OCI-LY3 (cell line): ENCODE results near the gene SRGN.

Experiments used
- H2AFZ ChIP-seq: fragments of 200-600, 300-600 bp; shearing (Covaris generic); 2 replicates; pipeline ENCODE4 v1.6.0; 2014; ENCODE audit warnings: antibody characterized with exemption, low read depth, low read length
- H3K27ac ChIP-seq: fragments of 200-600, 300-600 bp; sonication (generic); 2 replicates; pipeline ENCODE4 v1.5.1; 2014; ENCODE audit warnings: mild to moderate bottlenecking, low read length, moderate library complexity, mixed read lengths
- H3K27me3 ChIP-seq: fragments of 200-600, 300-600 bp; sonication (generic); 2 replicates; pipeline ENCODE4 v1.6.1; 2014; ENCODE audit warnings: low read depth, low read length, mixed read lengths
- H3K36me3 ChIP-seq: fragments of 200-600, 300-600 bp; sonication (generic); replicated peaks from 2 replicates; pipeline ENCODE3; 2014; ENCODE audit warnings: low read depth, low read length, mixed read lengths
- H3K4me1 ChIP-seq: fragments of 300-600, 200-600 bp; sonication (generic); 2 replicates; pipeline ENCODE4 v1.6.1; 2014; ENCODE audit warnings: low read length, mixed read lengths
- H3K4me2 ChIP-seq: fragments of 200-600, 300-600 bp; sonication (generic); 2 replicates; pipeline ENCODE4 v1.6.1; 2014; ENCODE audit warnings: low read length, mixed read lengths
- H3K4me3 ChIP-seq: fragments of 300-600, 200-600 bp; sonication (generic); 2 replicates; pipeline ENCODE4 v1.5.1; 2014; ENCODE audit warnings: antibody characterized with exemption, mild to moderate bottlenecking, low read length, moderate library complexity
- H3K79me2 ChIP-seq: fragments of 300-600, 200-600 bp; shearing (Covaris generic); 2 replicates; pipeline ENCODE4 v1.6.1; 2014; ENCODE audit warnings: mild to moderate bottlenecking, low read length, mixed read lengths
- H3K9ac ChIP-seq: fragments of 300-600, 200-600 bp; shearing (Covaris generic); 2 replicates; pipeline ENCODE4 v1.6.0; 2014; ENCODE audit warnings: mild to moderate bottlenecking, low read length, moderate library complexity
- H3K9me3 ChIP-seq: fragments of 200-600, 300-600 bp; shearing (Covaris generic); 2 replicates; pipeline ENCODE4 v1.6.1; 2014; ENCODE audit warnings: low read length, mixed read lengths; ENCODE audit not compliant: insufficient read depth
- H4K20me1 ChIP-seq: fragments of 200-600, 300-600 bp; sonication (generic); 2 replicates; pipeline ENCODE4 v1.6.1; 2016; ENCODE audit warnings: low read length, mixed read lengths; ENCODE audit not compliant: insufficient read depth
- CTCF ChIP-seq: fragments of 200-600, 300-600 bp; sonication (generic); IDR thresholded peaks from 2 replicates; pipeline ENCODE4 v1.5.1; 2014; ENCODE audit warnings: antibody characterized with exemption, low read length, low read depth
- EZH2phosphoT487 ChIP-seq: fragments of 200-600 bp; shearing (Covaris generic); IDR thresholded peaks from 2 replicates; pipeline ENCODE4 v1.6.1; 2018; ENCODE audit warnings: antibody characterized with exemption, mixed run types, low read depth

Gene SRGN

GRCh38 chr10:69119896-69120295 lies 32.0 kb downstream of the SRGN start:
- Histone ChIP-seq H4K20me1 (no peaks in the 10 kb centered on the region), H3K79me2 (peaks cover 6% of the 10 kb centered on the region; the same call in 1 of the 2 replicates), H2AFZ (no peak overlapping the region), H3K4me3 (no peak overlapping the region), H3K27ac (no peak overlapping the region), H3K4me1 (peaks cover 5% of the 10 kb centered on the region; the same call in 1 of the 2 replicates), H3K27me3 (no peaks in the 10 kb centered on the region), H3K9me3 (no peaks in the 10 kb centered on the region), H3K36me3 (no peaks in the 10 kb centered on the region), H3K9ac (no peak overlapping the region), H3K4me2 (no peak overlapping the region)
- TF ChIP-seq EZH2phosphoT487 (no peak), CTCF (no peak)

GRCh38 chr10:69123306-69123746 lies 35.4 kb downstream of the SRGN start:
- no peaks in the 10 kb centered on the region for H3K27me3 ChIP-seq
- H3K4me2 ChIP-seq: peak overlapping the region; percentile 98
- H3K4me1 ChIP-seq: peaks cover 9% of the 10 kb centered on the region
- no peaks in the 10 kb centered on the region for H3K36me3 ChIP-seq
- H3K9me3 ChIP-seq: no peaks in the 10 kb centered on the region
- H3K4me3 ChIP-seq: peak overlapping the region; percentile 98
- H3K79me2 ChIP-seq: peaks cover 21% of the 10 kb centered on the region
- H3K9ac ChIP-seq: peak overlapping the region; percentile 92
- no peaks in the 10 kb centered on the region for H4K20me1 ChIP-seq
- peak overlapping the region; percentile 93 for H2AFZ ChIP-seq
- peak overlapping the region; percentile 68 for H3K27ac ChIP-seq
- TF ChIP-seq CTCF (no peak; the same call in 1 of the 2 replicates), EZH2phosphoT487 (no peak)

GRCh38 chr10:69123747-69124562 lies 36.1 kb downstream of the SRGN start, which contains the start of gene VPS26A:
TSS of gene VPS26A (plus strand) at chr10:69124178. CDS start at chr10:69124278, 100 bp downstream.
- peak within 1 kb of the TSS; percentile 93 for H2AFZ ChIP-seq
- peaks cover 21% of the 10 kb centered on the region for H3K79me2 ChIP-seq
- no peaks in the 10 kb centered on the region for H3K27me3 ChIP-seq
- H4K20me1 ChIP-seq: no peaks in the 10 kb centered on the region
- H3K9me3 ChIP-seq: no peaks in the 10 kb centered on the region
- no peaks in the 10 kb centered on the region for H3K36me3 ChIP-seq
- no peak for TF ChIP-seq EZH2phosphoT487
- TF ChIP-seq CTCF: peak; percentile 56; the same call in 1 of the 2 replicates
- H3K27ac ChIP-seq: peak within 1 kb of the TSS; percentile 68
- H3K4me1 ChIP-seq: peaks cover 9% of the 10 kb centered on the region
- peak within 1 kb of the TSS; percentile 98 for H3K4me2 ChIP-seq
- H3K9ac ChIP-seq: peak within 1 kb of the TSS; percentile 92
- H3K4me3 ChIP-seq: peak within 1 kb of the TSS; percentile 98

GRCh38 chr10:69124563-69125268 lies 36.8 kb downstream of the SRGN start:
- peaks cover 21% of the 10 kb centered on the region for H3K79me2 ChIP-seq
- peaks cover 9% of the 10 kb centered on the region for H3K4me1 ChIP-seq
- no peaks in the 10 kb centered on the region for H3K27me3 ChIP-seq
- TF ChIP-seq CTCF: no peak
- no peak for TF ChIP-seq EZH2phosphoT487
- no peak overlapping the region for H2AFZ ChIP-seq
- H3K4me2 ChIP-seq: peak overlapping the region; percentile 75
- no peaks in the 10 kb centered on the region for H4K20me1 ChIP-seq
- peak overlapping the region; percentile 54 for H3K9ac ChIP-seq
- H3K27ac ChIP-seq: no peak overlapping the region
- H3K9me3 ChIP-seq: no peaks in the 10 kb centered on the region
- peak overlapping the region; percentile 98 for H3K4me3 ChIP-seq
- H3K36me3 ChIP-seq: no peaks in the 10 kb centered on the region
